ENCODE measurements around the gene NCBP3. TPM values are rescaled to one million over a fixed set of nuclear protein-coding genes. Genes with fewer than 3 reads are reported as not detected.

NCBP3 gene
- total and polyA plus RNA-seq, 8 donors = 13.7 to 34.2 (median 15.4) TPM

- no peak for ATAC-seq
- no peaks in the 10 kb centered on the region for H3K9me3 ChIP-seq
- TF ChIP-seq CTCF (IDR thresholded peaks at IDR 0.05) = no peak
- no peak for FAIRE-seq
- no peak overlapping the region for H3K4me3 ChIP-seq
- H3K36me3 ChIP-seq = no peaks in the 10 kb centered on the region
- H3K4me1 ChIP-seq = peaks cover 0 to 4% (median 0%) of the 10 kb centered on the region in 3 donors
- peak in 2 of 6 donors; percentile 29 to 46 for DNase-seq
- H3K27me3 ChIP-seq = no peaks in the 10 kb centered on the region
- intact Hi-C loops (cut with DNase I) = no loop called here
- no peak overlapping the region for H3K27ac ChIP-seq
- 69 to 80% methylated on average over 12 of the region's 12 CpGs for WGBS, 2 donors
Observed at GRCh38 chr17:3753624-3754023, 92.4 kb downstream of the NCBP3 start.

Other genes with a start within 250 kb of the NCBP3 start
- gene TRPV1, start 236.8 kb downstream of the NCBP3 start, total RNA-seq = 1 to 10 TPM; 1.6 to 4.0 (median 3.1) TPM
- 10 to 100 TPM in 1 of 2 donors, 1 to 10 TPM in 1; 8.1 to 10.2 TPM for gene TRPV1, start 236.8 kb downstream of the NCBP3 start, polyA plus RNA-seq
- 1 to 10 TPM; 8.0 to 9.8 (median 8.8) TPM for gene SHPK, start 210.0 kb downstream of the NCBP3 start, total RNA-seq
- 10 to 100 TPM in 1 of 2 donors, 1 to 10 TPM in 1; 7.4 to 10.5 TPM for gene SHPK, start 210.0 kb downstream of the NCBP3 start, polyA plus RNA-seq
- 10 to 100 TPM in 5 of 6 donors, 1 to 10 TPM in 1; 9.0 to 14.2 (median 12.4) TPM for gene CTNS, start 209.5 kb downstream of the NCBP3 start, total RNA-seq
- gene CTNS, start 209.5 kb downstream of the NCBP3 start, polyA plus RNA-seq = 10 to 100 TPM; 12.6 to 14.0 TPM
- 10 to 100 TPM; 31.4 to 80.6 (median 36.5) TPM for gene TAX1BP3, start 177.7 kb downstream of the NCBP3 start, total RNA-seq
- gene TAX1BP3, start 177.7 kb downstream of the NCBP3 start, polyA plus RNA-seq = 10 to 100 TPM; 58.4 to 62.7 TPM
- gene EMC6, start 177.4 kb downstream of the NCBP3 start, total RNA-seq = 10 to 100 TPM; 12.1 to 19.7 (median 14.4) TPM
- 10 to 100 TPM; 30.9 to 34.6 TPM for gene EMC6, start 177.4 kb downstream of the NCBP3 start, polyA plus RNA-seq
- 1 to 10 TPM in 1 of 6 donors, under 1 TPM in 5; 0.13 to 1.4 (median 0.47) TPM for gene P2RX5, start 150.1 kb downstream of the NCBP3 start, total RNA-seq
- gene P2RX5, start 150.1 kb downstream of the NCBP3 start, polyA plus RNA-seq = 1 to 10 TPM in 1 of 2 donors, under 1 TPM in 1; 0.91 to 1.3 TPM
- under 1 TPM; 0.05 to 0.31 (median 0.21) TPM for gene HASPIN, start 122.3 kb downstream of the NCBP3 start, total RNA-seq
- gene HASPIN, start 122.3 kb downstream of the NCBP3 start, polyA plus RNA-seq = not detected
- 1 to 10 TPM; 4.4 to 9.7 (median 6.7) TPM for gene ITGAE, start 45.1 kb downstream of the NCBP3 start, total RNA-seq
- gene ITGAE, start 45.1 kb downstream of the NCBP3 start, polyA plus RNA-seq = 10 to 100 TPM; 19.3 to 29.0 TPM
- 10 to 100 TPM in 1 of 6 donors, 1 to 10 TPM in 5; 4.2 to 11.9 (median 5.0) TPM for gene CAMKK1, start 46.8 kb upstream of the NCBP3 start, total RNA-seq
- 10 to 100 TPM; 17.1 to 23.0 TPM for gene CAMKK1, start 46.8 kb upstream of the NCBP3 start, polyA plus RNA-seq
- 10 to 100 TPM; 17.7 to 41.8 (median 24.9) TPM for gene P2RX1, start 70.2 kb upstream of the NCBP3 start, total RNA-seq
- 10 to 100 TPM; 21.8 to 37.1 TPM for gene P2RX1, start 70.2 kb upstream of the NCBP3 start, polyA plus RNA-seq
- 10 to 100 TPM; 17.8 to 60.3 (median 35.1) TPM for gene ATP2A3, start 118.2 kb upstream of the NCBP3 start, total RNA-seq
- 10 to 100 TPM; 52.9 to 67.7 TPM for gene ATP2A3, start 118.2 kb upstream of the NCBP3 start, polyA plus RNA-seq